Thoracic aorta (tissue), 2 donors: ENCODE measurements around the gene PRKD2. TPM values are rescaled to one million over a fixed set of nuclear protein-coding genes. Genes with fewer than 3 reads are reported as not detected.

Experiments used
- ATAC-seq: fragments of 150-250 bp; one replicate; pipeline ENCODE4 v1.8.0; 2017; ENCODE audit warnings: low read depth; ENCODE audit not compliant: insufficient number of reproducible peaks, low FRiP score
- DNase-seq: peaks from one replicate; pipeline ENCODE4 v3.0.0-alpha.2; 2020; ENCODE audit warnings: low spot score
- H3K27ac ChIP-seq, 2 donors: fragments of 200-600 bp; sonication (generic); 1 replicate in 1 of 2; 2 replicates in 1 of 2; pipeline ENCODE4 v1.5.1; 2016; ENCODE audit warnings: mild to moderate bottlenecking in 2 of 2, moderate library complexity in 2 of 2
- H3K27me3 ChIP-seq: fragments of 200-600 bp; sonication (generic); replicated peaks from 2 replicates; pipeline ENCODE4 v1.6.0; 2016; ENCODE audit warnings: mild to moderate bottlenecking; ENCODE audit not compliant: insufficient read depth
- H3K36me3 ChIP-seq: fragments of 200-600 bp; sonication (generic); one replicate; pipeline ENCODE4 v1.5.1; 2016
- H3K4me1 ChIP-seq, 2 donors: fragments of 200-600 bp; sonication (generic); 1 replicate in 1 of 2; 2 replicates in 1 of 2; pipeline versions ENCODE4 v1.5.1 to v1.6.0; 2016; ENCODE audit warnings: low read depth in 2 of 2, mild to moderate bottlenecking in 1 of 2; ENCODE audit not compliant: control insufficient read depth in 1 of 2
- H3K4me3 ChIP-seq: fragments of 200-600 bp; sonication (generic); 2 replicates; pipeline ENCODE4 v1.5.1; 2016; ENCODE audit warnings: mild to moderate bottlenecking
- H3K9me3 ChIP-seq: fragments of 200-600 bp; sonication (generic); 2 replicates; pipeline ENCODE4 v1.5.1; 2016
- CTCF ChIP-seq: fragments of 200-600 bp; sonication (generic); IDR thresholded peaks from one replicate; pipeline ENCODE4 v1.5.1; 2019; ENCODE audit warnings: antibody characterized with exemption
- total RNA-seq, 2 donors: library from RNA; depleted of rRNA; stranded (reverse); fragments of >200 nt; gene quantifications; one replicate each; pipeline versions ENCODE4 v1.1.0 to v1.2.3, GENCODE V29; 2016

The PRKD2 gene
- total RNA-seq, 2 donors from 2014 or later, result 21.4 to 53.6 TPM

GRCh38 chr19:46723471-46723870, 6.6 kb upstream of the PRKD2 start:
- no peak for TF ChIP-seq CTCF
- peaks cover 69% of the 10 kb centered on the region for H3K36me3 ChIP-seq
- H3K9me3 ChIP-seq, result no peaks in the 10 kb centered on the region
- H3K27ac ChIP-seq, result no peak overlapping the region
- H3K4me1 ChIP-seq, result no peaks in the 10 kb centered on the region
- ATAC-seq (no peak), DNase-seq (no peak)
- no peak overlapping the region for H3K4me3 ChIP-seq
- H3K27me3 ChIP-seq, result no peaks in the 10 kb centered on the region

GRCh38 chr19:46723023-46723461, 6.1 kb upstream of the PRKD2 start:
- ATAC-seq, result no peak
- no peak overlapping the region for H3K27ac ChIP-seq
- no peak for TF ChIP-seq CTCF
- H3K9me3 ChIP-seq, result no peaks in the 10 kb centered on the region
- no peaks in the 10 kb centered on the region for H3K4me1 ChIP-seq
- H3K4me3 ChIP-seq, result no peak overlapping the region
- DNase-seq, result no peak
- no peaks in the 10 kb centered on the region for H3K27me3 ChIP-seq
- H3K36me3 ChIP-seq, result peaks cover 64% of the 10 kb centered on the region

GRCh38 chr19:46722421-46723022, 5.6 kb upstream of the PRKD2 start:
- peaks cover 59% of the 10 kb centered on the region for H3K36me3 ChIP-seq
- no peak for ATAC-seq
- no peaks in the 10 kb centered on the region for H3K27me3 ChIP-seq
- H3K4me3 ChIP-seq, result no peak overlapping the region
- no peak for DNase-seq
- no peaks in the 10 kb centered on the region for H3K9me3 ChIP-seq
- H3K27ac ChIP-seq, result no peak overlapping the region
- no peak for TF ChIP-seq CTCF
- peaks cover 0 to 4% of the 10 kb centered on the region in 2 donors for H3K4me1 ChIP-seq

DNA sequence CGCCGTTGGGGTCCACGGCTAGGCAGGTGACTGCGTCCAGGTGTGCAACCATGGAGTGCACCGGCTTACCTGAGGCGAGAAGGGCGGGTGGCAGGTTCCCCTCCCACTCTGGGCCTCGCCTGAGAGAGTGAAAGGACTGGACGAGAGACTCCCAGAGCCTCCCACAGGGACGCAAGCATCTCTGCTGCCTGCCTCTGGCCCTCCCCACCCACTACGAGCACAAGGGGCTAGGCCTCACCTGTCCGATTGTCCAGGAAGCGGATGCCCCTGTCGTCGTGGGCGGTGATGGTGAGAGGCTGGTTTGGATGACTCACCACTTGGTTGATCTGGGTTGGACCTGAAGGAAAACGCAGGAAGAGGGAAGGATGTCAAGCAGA, 5.1 kb upstream of the PRKD2 start:
- TF ChIP-seq CTCF, result no peak
- Histone ChIP-seq H3K27me3 (no peaks in the 10 kb centered on the region), H3K27ac (no peak overlapping the region), H3K4me1 (peaks cover 0 to 4% of the 10 kb centered on the region in 2 donors), H3K36me3 (peaks cover 54% of the 10 kb centered on the region), H3K9me3 (no peaks in the 10 kb centered on the region), H3K4me3 (no peak overlapping the region)
- DNase-seq (no peak), ATAC-seq (no peak)

GRCh38 chr19:46721269-46722003, 4.5 kb upstream of the PRKD2 start:
- H3K27me3 ChIP-seq, result no peaks in the 10 kb centered on the region
- H3K4me3 ChIP-seq, result no peak overlapping the region
- H3K36me3 ChIP-seq, result peaks cover 48% of the 10 kb centered on the region
- DNase-seq (no peak), ATAC-seq (no peak)
- peaks cover 0 to 4% of the 10 kb centered on the region in 2 donors for H3K4me1 ChIP-seq
- no peak for TF ChIP-seq CTCF
- H3K27ac ChIP-seq, result no peak overlapping the region
- H3K9me3 ChIP-seq, result no peaks in the 10 kb centered on the region
